ENCODE results near the gene B3GALNT2.

DNA sequence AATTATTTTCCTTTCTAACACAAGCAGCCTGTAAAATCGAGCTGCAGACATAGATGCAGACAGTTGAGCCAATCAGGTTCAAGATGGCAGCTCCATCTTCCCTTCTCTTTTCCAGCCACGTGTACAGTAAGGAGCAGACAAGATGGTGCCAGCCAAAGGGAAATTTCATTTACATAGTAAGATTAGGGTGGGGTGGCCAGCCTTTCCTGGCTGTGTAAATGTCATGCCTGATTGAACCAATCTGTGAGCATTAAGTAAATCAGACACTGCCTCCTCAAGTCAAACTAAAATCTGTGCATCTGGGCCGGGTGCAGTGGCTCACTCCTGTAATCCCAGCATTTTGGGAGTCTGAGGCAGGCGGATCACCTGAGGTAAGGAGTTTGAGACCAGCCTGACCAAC is 76.8 kb downstream of the B3GALNT2 start:
- no peak for TF ChIP-seq EZH2 (IDR thresholded peaks at IDR 0.05; ENCODE audit: borderline replicate concordance, insufficient read depth, low read depth, low read length, poor library complexity, severe bottlenecking)
- TF ChIP-seq, protein P1, sequence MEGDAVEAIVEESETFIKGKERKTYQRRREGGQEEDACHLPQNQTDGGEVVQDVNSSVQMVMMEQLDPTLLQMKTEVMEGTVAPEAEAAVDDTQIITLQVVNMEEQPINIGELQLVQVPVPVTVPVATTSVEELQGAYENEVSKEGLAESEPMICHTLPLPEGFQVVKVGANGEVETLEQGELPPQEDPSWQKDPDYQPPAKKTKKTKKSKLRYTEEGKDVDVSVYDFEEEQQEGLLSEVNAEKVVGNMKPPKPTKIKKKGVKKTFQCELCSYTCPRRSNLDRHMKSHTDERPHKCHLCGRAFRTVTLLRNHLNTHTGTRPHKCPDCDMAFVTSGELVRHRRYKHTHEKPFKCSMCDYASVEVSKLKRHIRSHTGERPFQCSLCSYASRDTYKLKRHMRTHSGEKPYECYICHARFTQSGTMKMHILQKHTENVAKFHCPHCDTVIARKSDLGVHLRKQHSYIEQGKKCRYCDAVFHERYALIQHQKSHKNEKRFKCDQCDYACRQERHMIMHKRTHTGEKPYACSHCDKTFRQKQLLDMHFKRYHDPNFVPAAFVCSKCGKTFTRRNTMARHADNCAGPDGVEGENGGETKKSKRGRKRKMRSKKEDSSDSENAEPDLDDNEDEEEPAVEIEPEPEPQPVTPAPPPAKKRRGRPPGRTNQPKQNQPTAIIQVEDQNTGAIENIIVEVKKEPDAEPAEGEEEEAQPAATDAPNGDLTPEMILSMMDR (IDR thresholded peaks at IDR 0.05): no peak
